GM15510 (cell line): ENCODE data around the gene FKBP1B.

Experiments used
- POLR2A ChIP-seq: IDR thresholded peaks from 3 replicates; pipeline ENCODE4 v1.6.1; 2011; ENCODE audit warnings: borderline replicate concordance; ENCODE audit not compliant: insufficient read length; ENCODE audit errors: extremely low read depth

FKBP1B gene

DNA sequence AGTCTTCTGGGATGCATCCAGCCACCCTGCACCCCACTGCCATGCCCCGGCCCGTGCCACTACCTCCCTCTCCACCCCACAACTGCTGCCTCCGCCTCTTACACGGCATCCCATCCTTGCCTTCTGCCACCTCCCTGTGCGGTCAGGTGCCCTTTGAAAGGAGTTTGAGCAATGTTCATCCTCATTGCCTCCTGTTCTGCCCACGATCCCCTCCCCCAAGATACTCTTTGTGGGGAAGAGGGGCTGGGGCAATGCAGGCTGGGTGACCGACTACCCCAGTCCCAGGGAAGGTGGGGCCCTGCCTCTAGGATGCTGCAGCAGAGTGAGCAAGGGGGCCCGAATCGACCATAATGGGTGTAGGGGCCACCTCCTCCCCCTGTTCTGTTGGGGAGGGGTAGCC is 31.3 kb upstream of the FKBP1B start:
- no peak for TF ChIP-seq POLR2A

DNA sequence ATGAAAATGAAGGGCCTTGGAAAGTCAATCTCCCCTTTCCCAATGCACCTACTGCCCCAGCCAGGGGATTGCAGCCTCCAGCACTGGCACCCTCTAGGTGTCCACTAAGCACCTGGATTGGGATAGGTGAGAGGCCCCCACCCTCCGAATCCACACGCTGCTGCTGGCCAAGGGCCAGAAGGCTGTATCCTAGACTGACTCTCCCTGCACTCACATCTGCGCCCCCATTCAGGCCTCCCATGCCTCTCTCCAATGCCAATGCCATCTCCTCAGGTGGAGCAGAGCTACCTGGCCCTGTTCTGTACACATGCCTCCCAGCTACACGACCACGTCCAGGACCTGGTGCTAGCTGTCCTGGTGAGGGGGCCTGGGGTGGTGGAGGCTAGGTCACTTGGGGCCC is 29.8 kb upstream of the FKBP1B start:
- no peak for TF ChIP-seq POLR2A

DNA sequence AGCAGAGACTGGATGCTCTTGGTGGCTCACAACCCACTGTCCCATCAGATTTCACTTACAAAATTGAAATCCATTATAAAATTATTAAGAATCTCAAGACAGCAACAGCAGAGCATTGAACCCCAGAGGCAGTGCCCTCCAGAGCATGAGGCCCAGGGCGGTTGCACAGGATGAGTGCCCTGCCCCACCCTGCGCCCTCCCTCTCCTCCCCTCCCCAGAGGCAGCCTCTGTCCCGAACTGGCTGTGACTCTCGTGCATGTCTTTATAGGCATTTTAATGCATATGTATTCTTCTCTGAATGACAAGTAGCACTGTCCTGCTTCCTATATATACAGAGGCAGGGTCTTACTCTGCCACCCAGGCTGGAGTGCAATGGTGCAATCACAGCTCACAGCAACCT is 29.3 kb upstream of the FKBP1B start:
- no peak for TF ChIP-seq POLR2A

DNA sequence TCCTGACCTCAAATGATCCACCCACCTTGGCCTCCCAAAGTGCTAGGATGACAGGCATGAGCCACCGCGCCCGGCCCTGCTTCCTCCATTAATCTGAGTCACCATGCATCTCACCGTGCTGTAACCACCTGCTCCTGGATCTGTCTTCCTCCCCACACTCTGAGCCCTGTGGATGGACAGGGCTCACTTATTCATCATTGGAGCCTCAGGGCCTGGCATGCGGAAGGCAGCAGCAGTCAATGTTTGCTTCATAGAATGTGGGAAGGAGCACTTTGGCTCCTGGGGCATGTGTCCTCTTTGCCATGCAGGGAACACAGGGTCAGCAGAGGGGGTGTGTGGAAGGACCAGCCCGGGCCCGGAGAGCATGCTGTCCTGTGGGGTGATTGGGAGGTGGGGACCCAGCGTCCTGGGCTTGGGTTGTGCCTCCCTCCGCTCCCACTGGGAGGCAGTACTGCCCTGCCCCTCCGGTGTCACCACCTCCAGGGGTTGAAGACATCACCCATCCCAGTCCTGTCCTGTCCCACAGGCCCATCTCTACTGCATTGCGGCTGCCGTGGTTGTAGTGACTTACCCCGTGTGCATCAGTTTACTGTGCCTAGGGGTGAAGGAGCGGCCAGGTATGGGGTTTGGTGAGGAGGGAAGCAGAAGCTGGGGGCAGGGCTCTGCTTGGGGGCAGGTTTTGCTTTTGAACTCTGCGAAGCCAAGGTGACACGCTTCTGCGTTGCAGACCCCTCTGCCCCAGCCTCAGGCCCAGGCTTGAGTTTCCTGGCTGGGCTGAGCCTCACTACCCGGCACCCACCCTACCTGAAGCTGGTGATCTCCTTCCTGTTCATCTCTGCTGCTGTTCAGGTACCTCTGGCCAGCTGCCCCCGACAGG is 28.2 kb upstream of the FKBP1B start:
- no peak for TF ChIP-seq POLR2A

DNA sequence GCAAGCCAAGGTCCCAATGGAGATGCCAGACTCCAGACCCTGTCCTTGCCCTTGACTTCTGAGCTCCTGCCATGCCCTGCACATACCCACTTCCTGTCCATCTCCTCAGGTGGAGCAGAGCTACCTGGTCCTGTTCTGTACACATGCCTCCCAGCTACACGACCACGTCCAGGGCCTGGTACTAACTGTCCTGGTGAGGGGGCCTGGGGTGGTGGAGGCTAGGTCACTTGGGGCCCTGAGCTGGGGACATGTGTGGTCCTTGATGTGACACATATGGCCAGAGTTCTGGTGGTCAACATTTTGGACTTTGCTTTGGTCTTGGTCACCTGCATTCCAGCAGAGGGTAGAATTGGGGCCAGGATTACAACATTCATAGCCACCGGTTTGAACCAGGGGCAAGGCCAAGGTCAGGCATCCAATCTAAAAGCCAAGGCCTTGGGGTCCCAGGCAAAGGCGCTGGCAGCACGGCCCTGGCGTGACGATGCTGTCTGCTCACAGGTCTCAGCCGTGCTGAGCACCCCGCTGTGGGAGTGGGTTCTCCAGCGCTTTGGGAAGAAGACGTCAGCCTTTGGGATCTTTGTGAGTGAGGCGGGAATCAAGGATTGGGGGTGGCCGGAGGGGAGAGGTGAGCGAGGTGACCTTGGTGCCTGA is 27.1 kb upstream of the FKBP1B start:
- TF ChIP-seq POLR2A, result no peak

DNA sequence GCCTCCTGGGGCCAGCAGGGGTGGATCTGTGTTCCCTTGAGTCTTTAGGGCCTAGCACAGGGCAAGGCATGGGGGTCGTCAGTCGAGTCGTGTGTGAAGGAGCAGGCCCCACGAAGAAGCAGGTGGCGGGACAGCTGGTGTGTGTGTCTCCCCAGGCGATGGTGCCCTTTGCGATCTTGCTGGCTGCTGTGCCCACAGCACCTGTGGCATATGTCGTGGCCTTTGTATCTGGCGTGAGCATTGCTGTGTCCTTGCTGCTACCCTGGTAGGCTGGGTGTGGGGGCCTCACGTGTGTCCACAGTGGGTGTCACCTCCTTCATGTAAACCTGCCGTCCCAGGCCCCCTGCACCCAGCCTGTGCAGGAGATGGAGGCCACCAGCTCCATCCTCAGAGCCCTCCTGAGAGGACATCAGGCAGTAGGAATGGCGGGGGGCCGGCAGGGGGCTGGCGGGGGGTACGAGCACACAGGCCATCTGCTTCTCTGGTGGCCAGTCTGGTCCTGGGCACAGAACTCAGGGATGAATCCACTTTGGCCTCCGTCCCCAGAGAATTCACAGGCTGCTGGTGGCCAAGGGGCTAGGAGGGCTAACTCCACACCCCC is 26.5 kb upstream of the FKBP1B start:
- TF ChIP-seq POLR2A, result no peak

DNA sequence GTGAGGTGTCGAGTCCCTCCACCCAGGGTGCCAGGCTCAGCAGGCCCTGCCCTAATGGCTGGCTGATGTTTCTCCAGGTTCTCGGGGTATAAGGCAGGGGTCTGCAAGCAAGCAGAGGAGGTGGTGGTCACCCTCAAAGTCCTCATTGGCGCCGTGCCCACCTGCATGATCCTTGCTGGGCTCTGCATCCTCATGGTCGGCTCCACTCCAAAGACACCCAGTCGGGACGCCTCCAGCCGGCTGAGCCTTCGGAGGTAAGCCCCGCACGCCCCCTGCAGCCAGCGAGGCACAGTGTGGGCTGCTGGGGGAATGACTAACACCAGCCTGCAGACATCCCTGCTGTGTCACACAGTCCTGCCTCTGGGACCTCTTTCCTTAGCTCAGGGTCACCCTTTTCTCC is 25.5 kb upstream of the FKBP1B start:
- no peak for TF ChIP-seq POLR2A

DNA sequence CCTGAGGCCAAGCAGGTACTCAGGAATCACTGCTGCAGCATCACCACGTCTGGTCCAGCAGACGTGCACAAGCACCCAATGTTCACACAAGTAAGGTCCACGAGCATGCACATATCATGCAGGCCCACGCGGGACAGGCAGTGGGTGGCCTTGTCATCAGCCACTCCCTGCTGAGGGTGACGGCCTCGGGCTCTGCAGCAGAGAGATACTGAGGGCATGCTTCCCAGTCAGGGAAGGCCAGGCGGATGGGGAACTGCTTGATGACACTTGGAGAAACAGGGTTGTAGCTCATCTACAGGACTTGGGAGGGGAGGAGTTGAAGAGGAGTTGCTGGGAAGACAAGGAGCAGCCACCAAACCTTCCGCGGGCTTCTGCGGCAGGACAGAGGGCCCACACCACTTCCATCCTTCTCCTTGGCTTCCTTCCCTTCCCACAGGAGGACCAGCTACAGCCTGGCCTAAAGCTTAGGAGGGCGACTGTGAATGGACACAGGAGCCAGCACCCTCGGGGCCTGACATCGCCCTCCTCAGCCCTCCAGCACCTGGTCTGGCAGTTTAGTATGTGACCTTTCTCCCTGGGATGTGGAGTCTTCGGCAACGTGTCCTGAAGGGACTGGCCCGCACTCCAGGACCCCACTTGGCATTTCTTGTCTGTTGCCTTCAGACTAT is 24.4 kb upstream of the FKBP1B start:
- TF ChIP-seq POLR2A, result no peak

DNA sequence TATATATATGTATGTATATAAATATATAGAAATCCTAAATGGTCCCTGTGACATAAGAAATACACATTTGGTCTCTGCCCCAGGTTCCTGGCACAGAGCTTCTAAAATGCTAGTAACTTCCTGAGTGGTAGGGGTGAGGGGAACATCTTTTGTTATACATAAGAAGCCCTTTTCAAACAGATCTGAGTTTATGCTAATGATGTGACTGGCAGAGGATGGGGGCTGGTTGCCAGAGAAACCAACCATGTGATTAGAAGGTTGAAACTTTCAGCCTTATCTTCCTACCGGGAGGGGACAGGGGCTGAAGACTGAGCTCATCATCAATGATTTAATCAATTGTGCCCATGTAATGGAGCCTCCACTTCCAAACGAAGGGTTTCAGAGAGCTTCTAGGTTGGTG is 23.3 kb upstream of the FKBP1B start:
- no peak for TF ChIP-seq POLR2A

DNA sequence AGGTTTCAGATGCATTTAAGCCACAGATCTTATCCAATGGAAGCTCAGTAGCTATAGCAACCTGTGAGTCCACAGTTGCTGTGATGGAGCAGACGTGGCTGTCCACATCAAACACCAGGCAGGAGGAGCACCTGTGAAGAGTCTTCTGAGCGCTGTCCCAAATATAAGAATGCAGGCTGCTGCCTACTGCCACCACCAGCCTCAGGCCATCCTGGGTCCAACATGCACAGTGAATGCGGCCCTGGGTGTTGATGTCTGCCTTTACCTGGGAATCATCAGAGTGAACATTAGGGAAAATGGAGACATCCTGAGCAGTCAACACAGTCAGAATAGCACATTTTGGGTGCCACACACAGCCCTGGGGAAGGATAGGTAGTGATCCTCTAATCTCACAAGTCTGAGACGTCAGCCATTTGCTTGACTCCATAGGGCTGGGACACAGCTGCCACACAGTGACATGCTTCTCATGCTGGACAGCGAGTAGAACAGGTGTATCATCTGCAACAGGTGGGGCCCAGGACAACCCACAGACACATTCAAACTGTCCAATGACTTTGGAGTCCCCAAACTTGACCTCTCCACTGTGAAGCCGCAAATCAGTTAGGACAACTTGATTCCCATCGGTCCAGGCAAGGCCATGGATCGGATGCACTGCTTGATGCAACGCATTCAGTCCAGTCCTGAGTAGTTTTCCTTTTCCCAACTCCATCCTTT is 10.6 kb upstream of the FKBP1B start:
- no peak for TF ChIP-seq POLR2A

DNA sequence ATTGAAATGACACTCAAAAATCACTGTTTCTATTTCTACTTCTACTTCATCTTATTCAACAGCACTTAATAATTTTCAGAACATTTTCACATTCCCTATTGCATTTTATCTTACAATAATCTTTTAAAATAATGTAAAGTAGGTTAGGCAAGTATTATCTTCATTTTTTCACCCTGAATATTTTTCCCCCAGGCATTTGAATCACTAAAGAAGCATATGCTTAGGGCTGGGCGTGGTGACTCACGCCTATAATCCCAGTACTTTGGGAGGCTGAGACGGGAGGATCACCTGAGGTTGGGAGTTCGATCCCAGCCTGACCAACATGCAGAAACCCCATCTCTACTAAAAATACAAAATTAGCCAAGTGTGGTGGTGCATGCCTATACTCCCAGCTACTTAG is 9.0 kb upstream of the FKBP1B start:
- no peak for TF ChIP-seq POLR2A

DNA sequence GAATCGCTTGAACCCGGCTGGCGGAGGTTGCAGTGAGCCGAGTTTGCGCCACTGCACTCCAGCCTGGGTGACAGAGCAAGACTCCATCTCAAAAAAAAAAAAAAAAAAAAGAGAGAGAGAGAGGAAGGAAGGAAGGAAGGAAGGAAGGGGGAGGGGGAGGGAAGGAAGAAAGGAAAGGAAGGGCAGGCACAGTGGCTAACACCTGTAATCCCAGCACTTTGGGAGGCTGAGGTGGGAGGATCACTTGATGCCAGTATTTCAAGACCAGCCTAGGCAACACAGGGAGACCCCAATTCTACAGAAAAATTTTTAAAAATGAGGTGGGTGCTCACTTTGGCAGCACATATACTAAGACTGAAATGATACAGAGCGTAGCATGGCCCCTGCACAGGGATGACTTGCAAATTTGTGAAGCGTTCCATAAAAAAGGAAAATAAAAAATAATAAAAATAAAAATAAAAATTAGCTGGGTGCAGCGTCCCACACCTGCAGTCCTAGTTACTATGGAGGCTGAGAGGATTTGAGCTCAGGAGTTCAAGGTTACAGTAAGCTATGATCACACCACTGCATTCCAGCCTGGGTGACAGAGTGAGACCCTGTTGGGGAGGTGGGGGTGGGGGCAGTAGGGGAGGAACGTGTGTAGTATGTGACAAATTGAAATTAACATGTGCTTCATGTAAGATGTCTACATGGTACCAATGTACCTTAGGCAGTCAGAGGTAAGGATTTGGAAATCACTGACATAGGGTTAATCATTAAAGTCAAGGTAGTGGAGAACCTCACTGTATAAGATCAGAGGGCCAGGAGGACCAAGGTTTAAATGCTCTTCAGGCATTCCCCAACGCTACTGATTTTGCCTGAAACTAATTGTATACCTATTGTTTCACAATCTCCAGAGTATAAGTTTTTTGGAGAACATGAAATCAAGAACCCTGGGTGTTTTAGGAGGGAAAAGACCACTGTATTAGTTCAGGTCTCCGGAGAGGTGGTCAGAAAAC is 3.7 kb upstream of the FKBP1B start:
- no peak for TF ChIP-seq POLR2A

DNA sequence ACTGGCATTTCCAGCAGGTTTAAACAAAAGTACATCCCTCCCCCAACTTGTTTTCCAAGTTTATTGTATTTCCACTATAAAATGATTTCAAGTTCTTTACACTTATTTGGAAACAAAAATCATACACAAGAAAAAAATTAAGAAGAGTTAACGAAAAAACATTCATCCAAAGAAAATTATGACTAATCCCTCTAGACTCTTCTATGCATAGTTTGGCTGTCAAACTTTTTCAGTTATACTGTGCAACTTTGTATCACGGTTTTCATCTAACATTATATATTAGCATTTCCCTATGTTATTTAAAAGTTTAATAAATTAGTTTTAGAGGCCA is 3.0 kb upstream of the FKBP1B start:
- TF ChIP-seq POLR2A, result no peak
